ENCODE measurements around the gene MORN5. TPM values are rescaled to one million over a fixed set of nuclear protein-coding genes. Genes with fewer than 3 reads are reported as not detected.

Gene MORN5
- total RNA-seq, 4 donors from 2014 or later = 1.8 TPM; not detected in 3

GRCh38 chr9:122118343-122119165, 41.2 kb upstream of the MORN5 start:
- H3K9me3 ChIP-seq = no peaks in the 10 kb centered on the region
- no peaks in the 10 kb centered on the region for H3K36me3 ChIP-seq
- no peak overlapping the region for H3K4me3 ChIP-seq
- H3K27ac ChIP-seq = no peak overlapping the region
- H3K4me1 ChIP-seq = peaks cover 0 to 3% (median 0%) of the 10 kb centered on the region in 4 donors
- peaks cover 0 to 7% of the 10 kb centered on the region in 2 donors for H3K27me3 ChIP-seq
- WGBS, 2 donors = 51 to 53% methylated on average over 5 of the region's 5 CpGs
- no peak for DNase-seq (ENCODE audit: low spot score in 2 of 2)
- TF ChIP-seq CTCF (IDR thresholded peaks at IDR 0.05) (no peak), EP300 (IDR thresholded peaks at IDR 0.05) (no peak), POLR2A (IDR thresholded peaks at IDR 0.05) (no peak)

- Histone ChIP-seq H3K27me3 (peaks cover 0 to 7% of the 10 kb centered on the region in 2 donors), H3K4me1 (peaks cover 0 to 3% (median 0%) of the 10 kb centered on the region in 4 donors), H3K9me3 (no peaks in the 10 kb centered on the region), H3K36me3 (no peaks in the 10 kb centered on the region), H3K4me3 (no peak overlapping the region), H3K27ac (no peak overlapping the region)
- no peak for DNase-seq (ENCODE audit: low spot score in 2 of 2)
- 68 to 79% methylated on average over 13 of the region's 13 CpGs for WGBS, 2 donors
- TF ChIP-seq POLR2A (IDR thresholded peaks at IDR 0.05) (no peak), EP300 (IDR thresholded peaks at IDR 0.05) (no peak), CTCF (IDR thresholded peaks at IDR 0.05) (no peak)
Observed at GRCh38 chr9:122119166-122119521, 40.6 kb upstream of the MORN5 start.

- no peak overlapping the region for H3K27ac ChIP-seq
- no peak for TF ChIP-seq EP300 (IDR thresholded peaks at IDR 0.05)
- no peak for TF ChIP-seq POLR2A (IDR thresholded peaks at IDR 0.05)
- TF ChIP-seq CTCF (IDR thresholded peaks at IDR 0.05) = no peak
- H3K9me3 ChIP-seq = no peaks in the 10 kb centered on the region
- DNase-seq (ENCODE audit: low spot score in 2 of 2) = no peak
- H3K27me3 ChIP-seq = peaks cover 0 to 7% of the 10 kb centered on the region in 2 donors
- no peaks in the 10 kb centered on the region for H3K36me3 ChIP-seq
- no peak overlapping the region for H3K4me3 ChIP-seq
- WGBS, 2 donors = 85 to 98% methylated on average over 5 of the region's 5 CpGs
- H3K4me1 ChIP-seq = peaks cover 0 to 3% (median 0%) of the 10 kb centered on the region in 4 donors
Observed at GRCh38 chr9:122119721-122120120, 40.0 kb upstream of the MORN5 start.

GRCh38 chr9:122120316-122121071, 39.2 kb upstream of the MORN5 start:
- no peaks in the 10 kb centered on the region for H3K9me3 ChIP-seq
- no peaks in the 10 kb centered on the region for H3K36me3 ChIP-seq
- WGBS, 2 donors = 77 to 82% methylated on average over 10 of the region's 10 CpGs
- DNase-seq (ENCODE audit: low spot score in 2 of 2) = no peak
- TF ChIP-seq POLR2A (IDR thresholded peaks at IDR 0.05) (no peak), EP300 (IDR thresholded peaks at IDR 0.05) (no peak), CTCF (IDR thresholded peaks at IDR 0.05) (no peak)
- peaks cover 0 to 9% of the 10 kb centered on the region in 2 donors for H3K27me3 ChIP-seq
- no peak overlapping the region for H3K4me3 ChIP-seq
- H3K27ac ChIP-seq = no peak overlapping the region
- H3K4me1 ChIP-seq = peaks cover 0 to 9% (median 0%) of the 10 kb centered on the region in 4 donors

- Histone ChIP-seq H3K27me3 (peaks cover 0 to 12% of the 10 kb centered on the region in 2 donors), H3K9me3 (no peaks in the 10 kb centered on the region), H3K4me1 (peaks cover 0 to 18% (median 7%) of the 10 kb centered on the region in 4 donors), H3K27ac (no peak overlapping the region), H3K4me3 (no peak overlapping the region), H3K36me3 (no peaks in the 10 kb centered on the region)
- WGBS, 2 donors = 90 to 92% methylated on average over 10 of the region's 10 CpGs
- DNase-seq (ENCODE audit: low spot score in 2 of 2) = no peak
- TF ChIP-seq EP300 (IDR thresholded peaks at IDR 0.05) = no peak
Observed at GRCh38 chr9:122121391-122121790, 38.3 kb upstream of the MORN5 start.

All from tibial nerve (tissue), 4 donors.